HCEC 1CT (cell line): Measurements from ENCODE around the gene PRR30.
"Not testable (repeated sequence)": the region's sequence is repeated elsewhere in the genome, so short reads cannot be mapped to it uniquely, and the experiment has no call there.

Experiments used
- DNase-seq: peaks from one replicate; pipeline ENCODE4 v3.0.0-alpha.2; 2017

PRR30 gene

DNA sequence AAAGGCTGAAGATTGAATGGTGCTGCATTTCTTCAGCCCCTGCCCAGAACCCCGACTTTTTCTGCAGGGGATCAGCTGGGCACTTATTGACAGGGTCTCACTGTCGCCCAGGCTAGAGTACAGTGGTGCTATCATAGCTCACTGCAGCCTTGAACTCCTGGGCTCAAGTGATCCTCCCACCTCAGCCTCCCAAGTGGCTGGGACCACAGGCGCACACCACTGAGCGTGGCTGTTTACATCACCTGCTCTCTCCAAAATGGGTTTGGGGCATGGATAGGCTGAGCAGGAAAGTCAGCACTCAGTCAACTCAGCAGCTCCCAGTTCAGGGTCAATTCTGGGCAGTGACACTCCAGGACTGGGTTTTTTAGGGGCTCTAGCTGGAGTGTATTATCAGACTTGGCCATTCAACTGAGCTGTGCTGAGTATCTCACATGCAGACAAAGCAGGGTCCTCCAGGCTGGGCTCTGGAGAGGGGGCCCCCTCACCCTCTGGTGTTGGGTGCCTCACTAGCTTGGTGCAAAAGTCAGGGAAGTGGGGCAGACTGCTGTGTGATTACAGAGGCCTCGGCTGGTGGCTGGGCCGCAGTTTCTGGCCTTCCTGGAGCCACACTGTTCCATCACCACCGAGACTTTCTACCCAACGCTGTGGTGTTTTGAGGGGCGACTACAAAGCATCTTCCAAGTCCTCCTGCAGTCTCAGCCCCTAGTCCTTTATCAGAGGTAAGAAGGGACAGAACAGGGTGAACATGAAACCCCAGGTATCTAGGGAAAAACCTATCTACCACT, 11.1 kb downstream of the PRR30 start:
- DNase-seq: no peak

DNA sequence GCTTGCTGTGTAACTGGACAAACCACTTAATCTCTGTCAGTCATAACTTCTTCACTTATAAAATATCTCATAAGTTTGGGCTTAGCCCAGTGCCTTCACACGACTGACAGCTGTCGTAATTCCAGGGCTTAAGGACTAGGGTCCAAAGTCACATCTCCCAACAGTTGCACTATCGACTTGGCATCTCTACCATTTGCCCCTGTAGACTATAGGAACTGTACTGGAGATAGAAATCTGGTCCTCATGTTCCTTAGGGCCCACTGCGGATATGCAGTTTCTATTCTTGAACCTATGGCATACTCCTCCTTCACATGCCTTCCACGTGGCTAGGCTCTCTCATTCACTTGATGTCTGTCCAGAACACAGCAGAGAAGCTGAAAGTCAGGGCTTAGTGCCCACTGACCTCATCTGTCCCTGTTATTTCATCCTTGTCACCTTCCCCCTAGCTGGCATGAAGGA, 12.9 kb downstream of the PRR30 start:
- no peak for DNase-seq

DNA sequence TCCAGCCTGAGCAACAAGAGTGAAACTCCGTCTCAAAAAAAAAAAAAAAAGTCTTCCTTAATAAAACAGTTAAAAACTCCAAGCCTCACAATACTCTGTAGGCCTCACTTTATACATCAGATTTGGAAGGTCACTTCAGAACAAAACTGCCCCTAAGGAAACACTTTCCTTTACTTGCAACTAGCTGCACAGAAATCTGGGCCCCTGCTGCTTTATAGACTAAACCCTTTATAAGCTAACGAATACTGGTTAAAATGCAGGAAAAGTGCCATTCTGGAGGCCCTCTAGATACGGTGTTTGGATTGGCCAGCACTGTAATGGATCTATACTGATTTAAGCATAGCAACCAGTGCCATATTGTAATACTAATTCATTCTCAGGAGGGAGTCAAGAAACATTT, 14.1 kb downstream of the PRR30 start:
- no peak for DNase-seq

DNA sequence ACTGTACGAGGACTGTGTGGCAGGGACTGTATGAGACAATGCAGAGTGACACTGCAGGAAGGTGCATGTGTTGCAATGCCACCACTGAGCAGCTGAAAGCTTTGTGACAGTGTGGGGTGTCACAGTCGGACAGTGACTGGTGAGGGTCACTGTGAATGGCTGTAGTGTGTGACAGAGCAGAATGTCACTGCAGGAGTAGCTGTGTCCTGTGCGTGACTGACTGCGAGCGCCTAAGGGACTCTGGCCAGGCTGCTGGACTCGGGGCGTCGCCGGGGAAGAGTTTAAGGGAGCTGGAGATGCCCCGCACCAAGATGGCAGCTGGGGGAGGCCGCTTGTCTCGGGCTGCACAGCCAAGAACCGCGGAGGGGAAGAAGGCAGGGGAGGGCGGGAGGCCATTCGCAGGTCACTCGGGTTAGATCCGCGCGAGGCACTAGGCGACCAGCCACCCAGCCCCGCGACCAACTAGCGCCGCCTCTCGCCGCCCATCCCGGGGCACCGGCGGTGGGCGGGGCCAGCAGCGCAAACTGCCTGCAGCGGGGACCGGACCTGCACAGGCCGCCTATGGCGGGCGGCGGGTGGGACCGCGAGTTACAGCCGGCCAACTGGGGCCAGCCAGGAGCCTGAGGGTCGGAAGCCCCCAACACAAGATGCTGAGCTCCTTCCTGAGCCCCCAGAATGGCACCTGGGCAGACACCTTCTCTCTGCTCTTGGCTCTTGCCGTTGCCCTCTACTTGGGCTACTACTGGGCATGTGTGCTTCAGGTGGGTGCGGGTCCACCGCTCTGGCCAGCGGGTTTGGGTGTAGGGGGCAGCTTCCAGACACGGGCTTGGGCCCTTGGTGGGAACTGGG, 15.7 kb downstream of the PRR30 start, which contains the start of gene ABHD1:
Gene ABHD1, plus strand, starts transcription at position 514 of the 849 bp plus-strand sequence. Its CDS starts 134 bp downstream, at position 648.
- DNase-seq: no peak

DNA sequence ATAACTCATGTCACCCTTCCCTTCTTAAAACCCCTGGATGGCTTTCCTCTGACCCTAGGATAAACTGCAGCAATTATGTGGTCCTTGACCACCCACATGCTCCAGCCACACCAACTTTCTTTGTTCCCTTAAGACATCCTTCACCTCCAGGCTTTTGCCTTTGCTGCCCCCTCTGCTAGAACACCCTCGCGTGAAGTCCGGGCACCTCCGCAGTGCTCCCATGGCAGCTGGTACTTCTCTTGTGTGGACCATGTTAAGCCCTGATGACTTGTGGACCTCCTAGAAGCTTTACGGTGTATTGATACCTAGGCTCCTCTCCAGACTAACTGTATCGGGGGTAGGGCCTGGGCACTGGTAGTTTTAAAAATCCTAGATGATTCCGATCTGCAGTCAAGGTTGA, 16.4 kb downstream of the PRR30 start:
- DNase-seq: no peak

DNA sequence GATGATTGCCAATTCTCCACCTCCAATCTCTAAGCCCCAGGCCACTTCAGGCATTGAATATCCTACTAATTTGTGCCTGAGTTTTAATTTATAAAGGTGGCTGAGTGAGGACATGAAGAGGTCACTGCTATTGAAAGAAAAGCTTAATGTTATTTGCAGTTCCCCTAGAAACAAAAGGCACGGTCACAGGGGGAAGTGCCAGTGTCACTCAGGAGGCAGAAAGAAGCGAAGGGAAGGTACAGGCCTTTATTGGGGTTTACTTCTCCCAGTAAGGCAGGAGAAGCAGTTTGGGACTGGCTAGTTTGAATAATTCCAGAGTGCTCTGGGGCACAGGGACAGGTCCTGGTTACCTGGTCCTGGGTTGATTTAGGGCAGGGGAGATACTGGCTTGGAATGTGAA, 17.3 kb downstream of the PRR30 start:
- no peak for DNase-seq

DNA sequence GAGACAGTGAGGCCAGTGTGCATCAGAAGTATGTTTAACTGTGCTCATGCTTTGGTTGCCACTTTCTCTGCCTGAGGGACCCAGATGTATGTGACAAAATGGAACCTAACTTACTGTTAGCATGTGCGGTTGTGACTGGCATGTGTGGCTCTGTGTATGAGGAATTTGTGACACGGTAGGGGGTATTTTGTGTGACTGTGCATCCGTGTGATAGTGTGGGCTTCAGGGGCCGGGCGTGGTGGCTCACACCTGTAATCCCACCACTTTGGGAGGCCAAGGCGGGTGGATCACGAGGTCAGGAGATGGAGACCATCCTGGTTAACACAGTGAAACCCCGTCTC, 19.9 kb downstream of the PRR30 start:
- DNase-seq: not testable (repeated sequence)

DNA sequence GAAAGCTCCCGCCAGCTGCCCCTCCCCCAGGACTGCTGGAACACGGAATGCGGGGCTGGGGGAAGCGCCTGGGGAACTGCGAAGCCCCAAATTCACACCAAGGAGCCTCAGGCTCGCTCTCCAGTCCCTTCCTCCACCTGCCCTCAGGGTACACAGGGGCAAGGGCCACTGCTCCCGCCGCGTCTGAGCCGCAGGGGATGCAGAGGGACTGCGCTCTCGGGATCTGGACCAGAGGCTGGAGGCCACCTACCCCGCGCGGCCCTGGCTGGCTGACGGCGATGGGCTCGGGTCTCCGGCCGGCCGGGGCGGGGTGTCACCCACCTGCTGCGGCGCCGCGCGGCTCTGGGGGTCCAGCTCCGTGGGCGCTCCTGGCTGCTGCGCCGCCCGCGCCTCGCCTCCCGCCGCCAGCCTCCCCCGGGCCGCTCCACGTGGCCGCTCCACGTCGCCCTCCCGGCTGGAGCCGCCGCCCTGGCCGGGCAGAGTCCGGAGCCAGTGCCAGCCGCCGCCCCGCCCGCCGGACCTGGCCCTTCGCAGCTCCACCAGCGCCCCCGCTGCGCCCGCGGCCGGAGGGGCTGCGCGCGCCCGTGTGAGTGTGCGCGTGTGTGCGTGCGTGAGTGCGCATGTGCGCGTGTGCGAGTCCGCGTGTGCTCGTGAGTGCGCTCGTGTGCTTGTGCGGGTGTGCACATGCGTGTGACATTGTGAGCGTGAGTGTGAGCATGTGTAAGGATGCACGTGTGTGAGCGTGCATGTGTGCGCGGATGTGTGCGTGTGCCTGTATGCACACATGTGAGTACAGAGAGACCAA, 20.5 kb downstream of the PRR30 start, which contains the start of gene CGREF1:
Gene CGREF1, minus strand, starts transcription at position 604 of the 805 bp plus-strand sequence. CDS start 14,762 bp downstream, outside the sequence.
- no peak for DNase-seq

DNA sequence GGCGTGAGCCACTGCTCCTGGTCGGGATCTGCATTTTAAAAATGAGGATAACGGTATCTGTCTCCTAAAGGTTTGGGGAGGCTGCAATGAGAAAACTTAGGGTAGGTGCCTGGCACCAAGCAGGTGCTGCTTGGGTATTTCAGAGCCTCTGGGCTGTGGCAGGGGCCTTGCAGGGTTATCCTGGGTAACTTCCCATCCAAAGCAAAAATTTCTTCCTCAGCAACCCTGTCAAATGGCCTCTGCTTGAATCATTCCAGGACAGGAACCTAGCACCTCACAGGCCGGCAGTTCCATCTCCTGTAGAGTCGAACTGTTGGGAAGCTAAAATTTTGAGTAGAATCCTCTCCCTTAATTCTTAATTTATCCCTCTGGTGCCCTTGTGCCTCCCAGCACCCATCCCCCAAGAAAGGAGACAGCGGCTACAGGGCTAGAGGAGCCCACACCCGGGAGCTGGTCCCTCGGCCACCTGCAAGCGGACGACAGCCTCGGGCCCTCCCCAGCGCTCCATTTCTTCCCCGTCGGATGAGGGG, 21.1 kb downstream of the PRR30 start:
- DNase-seq: no peak

DNA sequence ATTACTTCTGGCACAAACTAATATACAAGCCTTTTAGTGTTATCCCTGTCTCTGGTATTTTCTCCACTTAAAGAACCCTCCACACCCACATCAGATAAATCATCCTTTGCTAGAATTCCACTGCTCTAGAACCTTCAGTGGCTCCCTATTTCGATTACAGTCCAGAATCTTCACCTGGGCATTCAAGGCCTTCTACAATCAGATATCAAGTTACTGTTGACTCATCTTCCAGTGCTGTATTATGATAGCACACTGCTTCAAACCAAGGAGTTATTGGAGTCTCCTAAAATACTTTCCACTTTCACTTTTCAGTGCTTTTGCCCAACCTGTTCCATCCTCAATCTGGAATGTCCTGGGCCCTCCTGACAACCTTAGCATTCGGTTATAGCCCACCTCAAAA, 23.7 kb downstream of the PRR30 start:
- no peak for DNase-seq

DNA sequence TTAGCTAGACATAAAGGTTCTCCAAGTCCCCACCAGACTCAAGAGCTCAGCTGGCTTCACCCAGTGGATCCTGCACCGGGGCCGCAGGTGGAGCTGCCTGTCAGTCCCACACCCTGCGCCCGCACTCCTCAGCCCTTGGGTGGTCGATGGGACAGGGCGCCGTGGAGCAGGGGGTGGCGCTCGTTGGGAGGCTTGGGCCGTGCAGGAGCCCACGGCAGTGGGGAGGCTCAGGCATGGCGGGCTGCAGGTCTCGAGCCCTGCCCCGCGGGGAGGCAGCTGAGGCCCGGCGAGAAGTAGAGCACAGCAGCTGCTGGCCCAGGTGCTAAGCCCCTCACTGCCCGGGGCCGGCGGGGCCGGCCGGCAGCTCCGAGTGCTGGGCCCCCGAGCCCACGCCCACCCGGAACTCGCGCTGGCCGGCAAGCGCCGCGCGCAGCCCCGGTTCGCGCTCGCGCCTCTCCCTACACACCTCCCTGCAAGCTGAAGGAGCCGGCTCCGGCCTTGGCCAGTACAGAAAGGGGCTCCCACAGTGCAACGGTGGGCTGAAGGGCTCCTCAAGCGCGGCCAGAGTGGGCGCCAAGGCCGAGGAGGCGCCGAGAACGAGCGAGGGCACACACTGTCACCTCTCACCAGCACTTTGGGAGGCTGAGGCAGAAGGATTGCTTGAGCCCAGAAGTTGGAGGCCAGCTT, 27.7 kb downstream of the PRR30 start:
- DNase-seq: not testable (repeated sequence)

DNA sequence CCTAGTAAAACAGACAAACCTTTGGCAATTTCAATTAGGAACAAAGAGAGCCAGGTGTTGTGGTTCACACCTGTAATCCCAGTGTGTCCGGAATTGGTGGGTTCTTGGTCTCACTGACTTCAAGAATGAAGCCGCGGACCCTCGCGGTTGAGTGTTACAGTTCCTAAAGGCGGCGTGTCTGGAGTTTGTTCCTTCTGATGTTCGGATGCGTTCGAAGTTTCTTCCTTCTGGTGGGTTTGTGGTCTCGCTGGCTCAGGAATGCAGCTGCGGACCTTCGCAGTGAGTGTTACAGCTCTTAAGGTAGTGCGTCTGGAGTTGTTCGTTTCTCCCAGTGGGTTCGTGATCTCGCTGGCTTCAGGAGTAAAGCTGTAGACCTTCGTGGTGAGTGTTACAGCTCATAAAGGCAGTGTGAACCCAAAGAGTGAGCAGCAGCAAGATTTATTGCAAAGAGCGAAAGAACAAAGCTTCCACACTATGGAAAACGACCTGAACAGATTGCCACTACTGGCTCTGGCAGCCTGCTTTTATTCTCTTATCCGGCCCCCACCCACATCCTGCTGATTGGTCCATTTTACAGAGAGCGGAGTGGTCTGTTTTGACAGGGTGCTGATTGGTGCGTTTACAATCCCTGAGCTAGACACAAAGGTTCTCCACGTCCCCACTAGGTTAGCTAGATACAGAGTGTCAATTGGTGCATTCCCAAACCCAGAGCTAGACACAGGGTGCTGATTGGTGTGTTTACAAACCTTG, 28.4 kb downstream of the PRR30 start:
- DNase-seq: not testable (repeated sequence)

DNA sequence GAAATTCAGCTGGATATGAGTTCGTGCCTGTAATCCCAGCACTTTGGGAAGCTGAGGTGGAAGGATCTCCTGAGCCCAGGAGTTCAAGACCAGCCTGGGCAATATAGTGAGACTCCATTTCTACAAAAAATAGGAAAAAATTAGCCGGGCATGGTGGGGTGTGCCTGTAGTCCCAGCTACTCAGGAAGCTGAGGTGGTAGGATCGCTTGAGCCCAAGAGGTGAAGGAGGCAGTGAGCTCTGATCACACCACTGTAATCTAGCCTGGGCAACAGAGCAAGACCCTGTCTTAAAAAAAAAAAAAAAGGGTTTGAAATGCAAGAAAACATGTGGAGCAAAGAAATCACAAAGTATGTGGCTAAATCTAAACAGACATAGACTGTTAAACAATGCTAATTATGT, 30.1 kb downstream of the PRR30 start:
- no peak for DNase-seq

DNA sequence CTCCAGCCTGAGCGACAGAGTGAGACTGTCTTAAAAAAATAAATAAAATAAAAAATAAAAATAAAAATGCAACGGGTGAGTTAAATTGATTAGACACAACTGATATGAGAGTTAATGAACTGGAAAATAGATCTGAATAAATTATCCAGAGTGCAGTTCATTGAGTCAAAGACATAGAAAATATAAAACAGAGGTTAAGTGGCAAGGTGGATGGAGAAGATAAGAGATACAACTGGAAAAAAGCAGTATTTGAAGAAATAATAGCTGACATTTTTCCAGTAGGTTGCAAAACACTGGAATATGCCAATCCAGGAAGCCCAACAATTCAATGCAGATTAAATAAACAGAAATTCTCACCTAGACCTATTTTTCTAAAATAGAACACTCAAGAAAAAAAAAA, 31.0 kb downstream of the PRR30 start:
- no peak for DNase-seq

DNA sequence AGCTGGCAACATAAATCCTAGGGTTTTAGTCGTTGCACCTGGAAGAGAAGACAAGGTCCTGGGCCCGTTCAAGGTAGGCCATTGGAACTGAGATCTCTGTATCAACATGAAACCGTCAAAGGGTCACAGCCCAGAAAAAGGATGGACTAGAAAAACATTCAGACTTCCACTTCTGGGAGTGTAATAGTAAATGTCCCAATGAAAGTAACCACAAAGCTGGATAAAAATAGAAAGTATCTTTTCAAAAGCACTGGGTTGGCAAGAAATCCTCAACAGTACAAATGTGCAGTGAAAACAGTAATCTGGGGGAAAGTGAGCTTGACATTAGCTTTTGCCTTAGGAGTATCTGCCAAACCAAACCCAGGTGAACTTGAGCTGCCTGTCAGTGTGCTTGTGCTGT, 33.2 kb downstream of the PRR30 start:
- no peak for DNase-seq

DNA sequence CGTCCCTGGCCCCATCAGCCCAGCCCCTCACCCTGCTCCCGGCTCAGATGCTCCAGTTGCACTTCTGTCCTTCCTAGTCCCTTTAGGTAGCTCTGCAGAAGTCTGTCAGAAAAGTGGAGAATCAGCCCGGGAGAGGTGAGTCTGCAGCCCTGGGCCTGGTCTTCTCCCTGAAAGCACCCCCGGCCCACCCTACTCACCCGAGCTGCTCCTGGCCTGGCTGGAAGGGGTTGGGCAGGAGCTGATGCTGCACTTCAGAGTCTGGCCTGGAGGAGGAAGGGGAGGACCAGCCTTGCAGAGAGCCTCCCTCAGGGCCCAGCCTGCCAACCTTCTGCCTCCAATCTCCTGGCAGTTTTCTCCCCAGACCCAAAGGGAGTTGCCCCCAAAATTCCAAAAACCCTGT, 36.9 kb downstream of the PRR30 start:
- no peak for DNase-seq

DNA sequence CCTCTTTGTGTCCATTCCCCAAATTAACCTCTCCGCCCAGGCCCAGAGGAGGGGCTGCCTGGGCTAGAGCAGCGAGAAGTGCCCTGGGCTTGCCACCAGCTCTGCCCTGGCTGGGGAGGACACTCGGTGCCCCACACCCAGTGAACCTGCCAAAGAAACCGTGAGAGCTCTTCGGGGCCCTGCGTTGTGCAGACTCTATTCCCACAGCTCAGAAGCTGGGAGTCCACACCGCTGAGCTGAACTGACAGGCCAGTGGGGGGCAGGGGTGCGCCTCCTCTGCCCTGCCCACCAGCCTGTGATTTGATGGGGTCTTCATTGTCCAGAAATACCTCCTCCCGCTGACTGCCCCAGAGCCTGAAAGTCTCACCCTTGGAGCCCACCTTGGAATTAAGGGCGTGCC, 39.2 kb downstream of the PRR30 start:
- no peak for DNase-seq

DNA sequence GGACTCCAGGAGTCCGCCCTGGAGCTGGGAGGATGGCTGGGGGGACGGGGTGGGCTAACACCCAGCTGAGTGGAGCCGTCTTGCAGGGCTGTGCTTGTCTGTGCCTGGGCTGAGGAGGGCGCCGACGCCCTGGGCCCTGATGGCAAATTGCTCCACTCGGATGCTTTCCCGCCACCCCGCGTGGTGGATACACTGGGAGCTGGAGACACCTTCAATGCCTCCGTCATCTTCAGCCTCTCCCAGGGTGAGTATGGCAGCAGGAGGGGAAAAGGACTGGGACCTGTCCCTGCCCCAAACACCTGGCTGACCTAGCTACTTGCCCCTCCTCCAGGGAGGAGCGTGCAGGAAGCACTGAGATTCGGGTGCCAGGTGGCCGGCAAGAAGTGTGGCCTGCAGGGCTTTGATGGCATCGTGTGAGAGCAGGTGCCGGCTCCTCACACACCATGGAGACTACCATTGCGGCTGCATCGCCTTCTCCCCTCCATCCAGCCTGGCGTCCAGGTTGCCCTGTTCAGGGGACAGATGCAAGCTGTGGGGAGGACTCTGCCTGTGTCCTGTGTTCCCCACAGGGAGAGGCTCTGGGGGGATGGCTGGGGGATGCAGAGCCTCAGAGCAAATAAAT, 39.8 kb downstream of the PRR30 start:
- DNase-seq: no peak

DNA sequence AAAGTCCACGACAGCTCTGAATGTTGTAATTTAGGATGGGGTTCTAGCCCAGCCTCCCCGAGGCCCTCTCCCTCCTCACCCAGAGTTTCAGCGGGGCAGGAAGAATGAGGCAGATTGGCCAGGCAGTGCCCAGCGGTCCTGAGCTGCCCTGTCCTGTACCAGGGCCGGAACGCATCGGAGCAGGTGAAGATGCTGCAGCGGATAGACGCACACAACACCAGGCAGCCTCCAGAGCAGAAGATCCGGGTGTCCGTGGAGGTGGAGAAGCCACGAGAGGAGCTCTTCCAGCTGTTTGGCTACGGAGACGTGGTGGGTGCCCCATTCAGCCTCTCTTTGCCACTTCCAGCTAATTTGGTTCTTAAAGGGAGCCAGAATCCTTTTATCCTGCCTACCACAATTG, 41.9 kb downstream of the PRR30 start:
- no peak for DNase-seq

DNA sequence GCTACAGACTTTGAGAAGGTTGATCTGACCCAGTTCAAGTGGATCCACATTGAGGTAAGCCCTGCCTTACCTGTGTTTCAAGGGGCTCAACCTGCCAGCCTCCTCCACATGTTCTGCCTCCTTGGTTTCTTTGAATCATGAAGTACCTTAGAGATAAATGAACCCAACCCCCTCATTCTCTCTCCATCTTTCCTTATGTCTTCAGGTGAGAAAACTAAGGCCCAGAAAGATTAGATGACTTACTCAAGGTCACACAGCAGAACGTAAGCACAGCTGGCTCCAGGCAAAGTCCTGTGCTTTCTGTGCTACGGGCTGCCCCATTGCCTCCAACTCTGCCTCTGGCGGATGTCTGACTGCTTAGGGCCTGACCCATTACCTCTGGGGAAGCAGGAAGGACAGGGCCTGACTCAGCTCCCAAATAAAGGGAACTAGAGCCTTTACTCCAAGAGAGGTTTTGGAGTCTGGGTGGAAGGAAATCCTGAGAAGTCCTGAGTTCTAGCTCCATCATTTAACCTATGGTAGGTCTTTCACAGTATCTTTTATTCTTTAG, 42.4 kb downstream of the PRR30 start:
- no peak for DNase-seq
